ENCODE data around the gene TTC32.

GRCh38 chr2:19936203-19936602 lies 34.4 kb upstream of the TTC32 start:
- TF ChIP-seq CTCF (IDR thresholded peaks at IDR 0.05), result no peak
- no peak for TF ChIP-seq REST (IDR thresholded peaks at IDR 0.05; ENCODE audit: insufficient read depth in 1 of 2, low read depth in 2 of 2, low read length in 1 of 2)
